DMS79 treated with DMSO at 0.1 percent for 48 hours (cell line): ENCODE results near the gene PSRC1.

Source experiments
- DNase-seq: peaks from one replicate; lab custom pipeline; 2025; lab: John Stamatoyannopoulos, UW

The PSRC1 gene

DNA sequence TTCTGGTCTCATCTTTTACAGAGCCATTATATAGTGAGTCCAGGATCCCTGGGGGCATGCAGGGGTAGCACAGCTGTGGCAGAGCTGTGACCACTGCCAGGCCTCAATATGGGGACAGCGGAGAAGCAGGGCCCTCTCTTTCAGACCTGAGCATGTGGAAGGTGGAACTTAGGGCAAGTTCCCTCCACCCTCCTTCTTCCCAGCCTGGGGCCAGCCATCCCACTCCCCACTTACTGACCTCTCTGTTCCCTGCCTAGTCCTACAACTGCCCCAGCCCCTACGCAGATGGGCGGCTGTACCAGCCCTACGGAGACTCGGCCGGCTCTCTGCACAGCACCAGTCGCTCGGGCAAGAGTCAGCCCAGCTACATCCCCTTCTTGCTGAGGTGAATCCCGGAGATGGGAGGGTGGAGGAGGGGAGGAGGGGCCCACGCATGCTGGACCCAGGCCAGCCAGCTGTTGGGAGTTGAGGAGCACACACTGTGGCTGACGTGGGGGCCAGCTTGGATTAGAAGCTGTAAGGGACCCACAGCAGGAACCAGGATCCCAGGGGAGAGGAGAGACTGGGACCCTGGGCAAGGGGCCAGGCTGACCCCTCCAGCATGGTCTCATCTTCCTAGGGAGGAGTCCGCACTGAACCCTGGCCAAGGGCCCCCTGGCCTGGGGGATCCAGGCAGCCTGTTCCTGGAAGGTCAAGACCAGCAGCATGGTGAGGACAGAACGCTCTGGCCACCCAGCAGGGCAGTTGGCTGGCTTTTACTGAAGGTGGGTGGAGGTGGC is 10.7 kb downstream of the PSRC1 start:
- no peak for DNase-seq

DNA sequence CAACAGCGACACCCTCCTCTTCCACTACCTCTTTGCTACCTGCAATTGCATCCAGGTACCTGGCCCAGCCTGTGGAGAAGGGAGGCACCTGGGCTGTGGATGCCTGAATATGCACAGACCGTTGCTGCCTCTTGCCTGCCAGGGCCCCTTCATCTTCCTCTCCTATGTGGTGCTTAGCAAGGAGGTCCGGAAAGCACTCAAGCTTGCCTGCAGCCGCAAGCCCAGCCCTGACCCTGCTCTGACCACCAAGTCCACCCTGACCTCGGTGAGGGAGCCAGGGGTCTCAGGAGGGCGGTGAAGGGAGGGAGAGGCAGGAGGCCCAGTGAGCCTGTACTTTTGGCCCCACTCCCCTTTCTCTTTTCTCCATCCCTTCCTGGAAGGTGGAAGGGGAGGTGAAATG is 11.5 kb downstream of the PSRC1 start:
- DNase-seq = no peak

GRCh38 chr1:109270623-109271317 is 12.2 kb downstream of the PSRC1 start:
- no peak for DNase-seq

DNA sequence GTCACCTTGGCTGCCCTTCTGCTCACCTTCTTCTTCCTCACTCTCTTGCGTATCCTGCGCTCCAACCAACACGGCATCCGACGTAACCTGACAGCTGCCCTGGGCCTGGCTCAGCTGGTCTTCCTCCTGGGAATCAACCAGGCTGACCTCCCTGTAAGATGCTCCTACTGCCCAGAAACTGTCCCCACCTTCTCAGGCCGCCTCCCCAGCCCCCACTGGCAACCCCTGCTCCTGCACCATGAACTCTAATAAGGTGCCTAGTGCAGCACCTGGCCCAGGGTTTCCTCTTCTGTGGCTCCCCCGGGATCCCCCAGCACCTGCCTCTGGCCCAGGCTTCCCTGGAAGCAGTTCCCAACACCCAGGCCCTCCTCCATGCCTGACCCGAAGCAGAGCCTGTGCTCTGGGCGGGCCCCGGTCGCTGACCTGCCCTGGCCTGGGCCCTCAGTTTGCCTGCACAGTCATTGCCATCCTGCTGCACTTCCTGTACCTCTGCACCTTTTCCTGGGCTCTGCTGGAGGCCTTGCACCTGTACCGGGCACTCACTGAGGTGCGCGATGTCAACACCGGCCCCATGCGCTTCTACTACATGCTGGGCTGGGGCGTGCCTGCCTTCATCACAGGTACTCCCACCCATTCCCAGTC is 12.8 kb downstream of the PSRC1 start:
- no peak for DNase-seq

DNA sequence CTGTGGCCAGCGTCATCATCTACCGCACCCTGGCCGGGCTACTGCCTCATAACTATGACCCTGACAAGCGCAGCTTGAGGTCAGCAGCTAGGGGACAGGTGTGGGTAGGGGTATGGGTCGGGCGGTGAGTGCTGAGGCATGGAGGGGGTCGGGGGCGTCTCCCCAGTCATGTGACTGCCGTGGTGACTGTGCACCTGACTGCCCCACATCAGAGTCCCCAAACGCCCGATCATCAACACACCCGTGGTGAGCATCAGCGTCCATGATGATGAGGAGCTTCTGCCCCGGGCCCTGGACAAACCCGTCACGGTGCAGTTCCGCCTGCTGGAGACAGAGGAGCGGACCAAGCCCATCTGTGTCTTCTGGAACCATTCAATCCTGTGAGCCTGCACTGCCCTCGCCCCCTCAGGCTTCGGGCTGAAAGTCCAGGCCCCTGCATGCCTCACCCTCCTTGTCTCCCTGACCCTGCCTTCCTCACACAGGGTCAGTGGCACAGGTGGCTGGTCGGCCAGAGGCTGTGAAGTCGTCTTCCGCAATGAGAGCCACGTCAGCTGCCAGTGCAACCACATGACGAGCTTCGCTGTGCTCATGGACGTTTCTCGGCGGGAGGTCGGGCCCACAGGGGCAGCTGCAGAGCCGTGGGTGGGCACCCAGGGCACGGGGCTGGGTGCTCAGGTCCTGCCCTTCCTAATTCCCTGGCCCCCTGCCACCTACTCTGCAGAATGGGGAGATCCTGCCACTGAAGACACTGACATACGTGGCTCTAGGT is 13.5 kb downstream of the PSRC1 start:
- DNase-seq = no peak

- no peak for DNase-seq
These were observed 14.3 kb downstream of the PSRC1 start for GRCh38 chr1:109268431-109269211.

DNA sequence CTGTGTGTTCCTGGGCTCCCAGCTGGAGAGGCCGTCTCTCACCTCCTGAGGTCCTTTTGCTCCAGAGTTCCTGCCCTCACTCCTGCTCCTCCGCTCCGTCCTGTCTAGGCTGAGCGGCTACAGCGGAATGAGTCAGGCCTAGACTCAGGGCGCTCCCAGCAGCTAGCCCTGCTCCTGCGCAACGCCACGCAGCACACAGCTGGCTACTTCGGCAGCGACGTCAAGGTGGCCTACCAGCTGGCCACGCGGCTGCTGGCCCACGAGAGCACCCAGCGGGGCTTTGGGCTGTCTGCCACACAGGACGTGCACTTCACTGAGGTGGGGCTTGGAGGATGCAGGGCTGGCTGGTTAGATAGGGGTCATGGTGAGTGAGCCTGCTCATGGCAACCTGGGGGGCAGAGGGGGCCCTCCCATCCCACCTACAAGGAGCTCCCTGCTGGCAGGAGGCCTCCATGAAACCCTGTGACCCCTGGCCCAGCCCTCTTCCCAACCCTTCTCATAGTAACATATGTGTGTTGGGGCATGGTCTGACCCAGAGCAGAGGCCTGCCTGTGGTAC is 15.1 kb downstream of the PSRC1 start:
- DNase-seq = no peak

DNA sequence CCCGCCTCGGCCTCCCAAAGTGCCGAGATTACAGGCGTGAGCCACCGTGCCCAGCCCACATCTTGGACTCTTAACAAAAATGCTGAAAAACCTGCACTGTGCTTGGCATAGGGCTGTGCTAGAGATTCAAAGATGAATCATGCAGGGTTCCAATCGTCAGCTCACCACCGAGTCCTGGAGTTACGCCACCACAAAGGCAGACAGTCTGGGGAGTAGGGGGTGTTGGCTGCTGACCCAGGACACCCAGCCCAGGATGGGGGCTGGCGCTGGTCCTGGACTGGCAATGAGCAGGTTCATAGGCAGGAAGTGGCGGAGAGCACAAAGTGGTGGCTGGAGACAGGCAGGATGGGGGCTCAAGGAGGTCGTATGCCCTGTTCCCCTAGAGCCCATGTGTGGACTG is 16.0 kb downstream of the PSRC1 start:
- no peak for DNase-seq

DNA sequence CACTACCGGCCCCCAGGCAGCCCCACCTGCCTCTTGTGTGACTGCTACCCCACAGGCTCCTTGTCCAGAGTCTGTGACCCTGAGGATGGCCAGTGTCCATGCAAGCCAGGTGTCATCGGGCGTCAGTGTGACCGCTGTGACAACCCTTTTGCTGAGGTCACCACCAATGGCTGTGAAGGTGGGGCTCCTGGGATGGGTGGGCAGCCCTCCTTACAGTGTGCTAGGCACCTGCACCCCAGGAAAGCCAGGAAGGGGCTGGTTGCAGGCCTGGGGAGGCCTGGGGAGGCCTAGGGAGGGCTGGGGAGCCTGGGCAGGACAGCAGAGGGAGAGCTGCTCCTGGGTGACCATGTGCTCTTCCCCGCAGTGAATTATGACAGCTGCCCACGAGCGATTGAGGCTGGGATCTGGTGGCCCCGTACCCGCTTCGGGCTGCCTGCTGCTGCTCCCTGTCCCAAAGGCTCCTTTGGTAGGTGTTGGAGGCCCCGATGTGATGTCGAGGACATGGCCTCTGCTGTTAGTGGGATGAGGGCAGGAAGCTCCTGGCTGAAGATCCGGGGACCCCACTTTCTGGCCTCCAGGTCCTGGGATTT is 17.1 kb downstream of the PSRC1 start:
- DNase-seq = no peak

GRCh38 chr1:109265016-109265415 is 17.9 kb downstream of the PSRC1 start:
- no peak for DNase-seq

GRCh38 chr1:109264379-109264755 is 18.6 kb downstream of the PSRC1 start:
- DNase-seq = no peak

DNA sequence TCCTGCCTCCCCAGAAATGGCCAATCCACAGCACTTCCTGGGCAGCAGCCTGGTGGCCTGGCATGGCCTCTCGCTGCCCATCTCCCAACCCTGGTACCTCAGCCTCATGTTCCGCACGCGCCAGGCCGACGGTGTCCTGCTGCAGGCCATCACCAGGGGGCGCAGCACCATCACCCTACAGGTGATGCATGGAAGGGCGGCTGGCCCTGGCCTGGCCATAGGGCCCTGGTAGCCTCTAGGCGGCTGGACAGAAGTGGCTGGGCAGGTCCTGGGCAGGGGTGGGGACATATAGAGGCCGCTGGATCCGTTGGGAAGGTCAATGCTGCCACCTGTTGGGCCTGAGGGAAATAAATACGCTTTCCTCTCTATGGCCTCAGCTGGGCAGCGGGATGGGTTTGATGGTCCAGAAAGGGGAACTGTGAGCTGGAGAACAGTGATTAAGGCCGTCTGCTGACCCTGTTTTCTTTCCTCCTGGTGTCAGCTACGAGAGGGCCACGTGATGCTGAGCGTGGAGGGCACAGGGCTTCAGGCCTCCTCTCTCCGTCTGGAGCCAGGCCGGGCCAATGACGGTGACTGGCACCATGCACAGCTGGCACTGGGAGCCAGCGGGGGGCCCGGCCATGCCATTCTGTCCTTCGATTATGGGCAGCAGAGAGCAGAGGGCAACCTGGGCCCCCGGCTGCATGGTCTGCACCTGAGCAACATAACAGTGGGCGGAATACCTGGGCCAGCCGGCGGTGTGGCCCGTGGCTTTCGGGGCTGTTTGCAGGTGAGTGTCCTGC is 19.2 kb downstream of the PSRC1 start:
- no peak for DNase-seq

DNA sequence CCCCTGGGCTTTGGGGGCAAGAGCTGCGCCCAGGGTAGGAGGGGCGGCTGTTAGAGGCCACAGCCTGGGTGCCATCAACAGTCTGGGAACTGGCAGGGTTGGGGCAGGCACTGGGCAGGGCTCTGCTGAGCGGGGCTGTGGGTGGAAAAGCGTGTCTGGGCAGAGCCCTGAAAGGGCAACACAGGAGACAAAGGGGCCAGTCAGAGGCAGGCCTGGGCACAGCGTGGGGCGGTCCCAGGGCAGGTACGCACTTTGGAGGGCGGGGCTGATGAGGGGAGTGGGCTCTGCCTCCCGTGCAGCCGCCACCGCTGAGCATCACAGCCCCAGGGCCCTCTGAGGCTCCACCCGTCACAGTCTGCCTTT is 19.7 kb downstream of the PSRC1 start:
- no peak for DNase-seq

DNA sequence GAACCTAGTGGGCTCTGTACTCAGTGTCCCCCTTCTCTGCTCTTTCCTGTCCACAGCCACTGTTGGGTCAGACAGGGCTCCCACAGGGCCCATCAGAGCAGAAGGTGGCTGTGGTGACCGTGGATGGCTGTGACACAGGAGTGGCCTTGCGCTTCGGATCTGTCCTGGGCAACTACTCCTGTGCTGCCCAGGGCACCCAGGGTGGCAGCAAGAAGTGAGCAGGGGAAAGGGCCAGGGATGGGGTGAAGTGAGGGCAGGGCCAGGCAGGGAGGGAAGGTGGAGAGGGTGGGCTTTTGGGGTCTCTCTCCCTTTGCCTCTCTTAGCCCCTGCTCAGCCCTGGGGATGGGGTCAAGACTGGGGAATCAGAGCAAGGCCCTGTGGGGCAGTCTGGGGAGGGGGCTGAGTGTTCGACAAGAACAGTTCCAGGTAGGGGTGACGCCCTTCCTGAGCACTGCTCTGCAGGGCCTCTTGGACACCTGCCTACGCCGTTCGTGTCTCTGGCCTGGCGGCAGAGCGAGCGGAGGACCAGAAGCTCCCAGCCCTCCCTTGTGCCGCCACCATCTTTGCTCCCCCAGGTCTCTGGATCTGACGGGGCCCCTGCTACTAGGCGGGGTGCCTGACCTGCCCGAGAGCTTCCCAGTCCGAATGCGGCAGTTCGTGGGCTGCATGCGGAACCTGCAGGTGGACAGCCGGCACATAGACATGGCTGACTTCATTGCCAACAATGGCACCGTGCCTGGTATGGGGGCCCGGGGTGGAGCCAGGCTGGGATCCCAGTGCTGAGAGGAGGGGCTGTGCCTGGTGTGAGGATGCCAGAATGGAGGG is 20.5 kb downstream of the PSRC1 start:
- no peak for DNase-seq

DNA sequence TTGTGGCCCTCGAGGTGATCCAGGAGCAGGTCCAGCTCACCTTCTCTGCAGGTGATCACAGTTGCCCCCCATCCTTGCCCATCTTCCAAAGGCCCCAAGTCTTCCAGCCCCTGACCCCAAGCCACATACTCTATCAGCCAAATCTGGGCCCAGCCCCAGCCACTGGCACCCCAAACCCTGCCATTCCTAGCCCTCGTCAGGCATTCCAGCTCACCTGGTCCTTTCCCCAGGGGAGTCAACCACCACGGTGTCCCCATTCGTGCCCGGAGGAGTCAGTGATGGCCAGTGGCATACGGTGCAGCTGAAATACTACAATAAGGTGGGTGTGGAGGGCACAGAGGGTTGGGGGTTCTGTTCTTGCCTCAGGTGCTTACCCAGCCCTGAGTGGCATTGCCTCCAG is 21.4 kb downstream of the PSRC1 start:
- no peak for DNase-seq

DNA sequence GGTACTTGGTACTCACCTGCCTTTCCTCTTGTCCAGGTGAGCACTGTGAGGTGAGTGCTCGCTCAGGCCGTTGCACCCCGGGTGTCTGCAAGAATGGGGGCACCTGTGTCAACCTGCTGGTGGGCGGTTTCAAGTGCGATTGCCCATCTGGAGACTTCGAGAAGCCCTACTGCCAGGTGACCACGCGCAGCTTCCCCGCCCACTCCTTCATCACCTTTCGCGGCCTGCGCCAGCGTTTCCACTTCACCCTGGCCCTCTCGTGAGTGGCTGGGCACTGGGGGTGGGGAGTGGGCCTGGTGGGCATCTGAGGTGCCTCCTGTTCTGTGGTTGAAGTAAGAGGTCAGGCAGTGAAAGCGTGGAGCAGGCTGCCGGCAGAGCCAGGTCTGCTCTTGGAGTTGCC is 21.9 kb downstream of the PSRC1 start:
- DNase-seq = no peak

- no peak for DNase-seq
These were observed 23.0 kb downstream of the PSRC1 start for GRCh38 chr1:109259674-109260557.
